Measurements from ENCODE around the gene FRAS1. TPM values are rescaled to one million over a fixed set of nuclear protein-coding genes. Genes with fewer than 3 reads are reported as not detected.
"Not testable (repeated sequence)": the region's sequence is repeated elsewhere in the genome, so short reads cannot be mapped to it uniquely, and the experiment has no call there.

The FRAS1 gene
- total RNA-seq, 1 donor from 2014 or later = 0.13 TPM

- DNase-seq (ENCODE audit: low read depth in 2 of 2) = no peak
Observed at GRCh38 chr4:78493731-78494130, 436.6 kb downstream of the FRAS1 start.

GRCh38 chr4:78496021-78496643, 439.0 kb downstream of the FRAS1 start:
- DNase-seq (ENCODE audit: low read depth in 2 of 2) = no peak

- not testable (repeated sequence) for DNase-seq (ENCODE audit: low read depth in 2 of 2)
Observed at GRCh38 chr4:78506260-78506659, 449.1 kb downstream of the FRAS1 start.

- DNase-seq (ENCODE audit: low read depth in 2 of 2) = no peak
Observed at GRCh38 chr4:78509043-78509442, 451.9 kb downstream of the FRAS1 start.

GRCh38 chr4:78510108-78510507, 453.0 kb downstream of the FRAS1 start:
- DNase-seq (ENCODE audit: low read depth in 2 of 2) = no peak

GRCh38 chr4:78510681-78511080, 453.6 kb downstream of the FRAS1 start:
- DNase-seq (ENCODE audit: low read depth in 2 of 2) = no peak

DNA sequence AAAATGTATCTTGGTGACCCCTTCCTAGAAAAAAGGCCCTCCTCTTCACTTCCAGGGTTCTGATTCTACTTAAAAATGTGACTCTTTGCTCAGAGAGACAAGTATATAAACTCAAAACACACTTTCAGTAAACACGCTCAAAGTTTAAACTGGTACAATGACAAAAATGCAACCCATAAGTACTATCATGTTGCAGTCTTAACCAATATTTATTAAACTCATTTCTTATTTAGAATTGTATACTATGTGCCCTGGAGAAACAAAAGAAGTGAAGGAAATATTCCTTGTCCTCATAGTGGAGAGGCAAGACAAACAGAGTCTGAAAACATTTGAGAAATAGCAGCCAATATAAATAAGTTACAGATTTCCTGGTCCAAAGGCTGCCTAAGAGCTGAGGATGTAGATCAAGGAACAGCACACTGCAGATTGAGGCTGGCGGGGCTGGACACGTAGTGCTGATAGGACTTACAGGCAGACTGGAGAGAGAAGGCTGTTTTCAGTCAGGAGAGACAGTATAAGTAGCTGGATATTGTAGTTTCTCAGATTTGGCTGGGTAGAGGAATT, 455.3 kb downstream of the FRAS1 start:
- peak in 1 of 2 donors; percentile 25 for DNase-seq (ENCODE audit: low read depth in 2 of 2)

DNA sequence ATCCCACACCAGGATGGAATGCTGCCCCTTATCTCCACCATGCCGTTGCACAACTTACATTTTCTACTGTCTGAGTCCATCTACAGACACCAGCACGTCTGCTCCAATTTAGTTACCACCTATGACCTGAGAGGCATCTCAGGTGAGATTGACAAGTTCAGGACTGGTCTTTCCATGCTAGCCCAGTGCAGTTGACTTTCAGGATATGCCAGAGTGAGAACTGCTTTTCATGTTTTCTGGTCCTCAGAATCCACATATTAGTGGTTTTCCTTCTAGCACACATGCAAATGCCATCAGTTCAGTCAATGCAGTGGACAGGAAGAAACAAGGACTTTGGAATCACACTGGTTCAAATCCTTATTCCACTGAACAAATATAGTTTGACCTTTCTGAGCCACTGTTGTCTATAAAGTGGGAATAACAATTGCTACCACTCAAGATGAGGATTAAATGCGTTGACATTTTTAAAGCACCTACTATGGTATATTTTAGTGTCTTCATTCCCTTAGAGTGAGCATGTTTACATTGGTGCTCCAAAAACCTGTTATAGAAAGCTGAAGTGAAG, 456.4 kb downstream of the FRAS1 start:
- no peak for DNase-seq (ENCODE audit: low read depth in 2 of 2)

DNA sequence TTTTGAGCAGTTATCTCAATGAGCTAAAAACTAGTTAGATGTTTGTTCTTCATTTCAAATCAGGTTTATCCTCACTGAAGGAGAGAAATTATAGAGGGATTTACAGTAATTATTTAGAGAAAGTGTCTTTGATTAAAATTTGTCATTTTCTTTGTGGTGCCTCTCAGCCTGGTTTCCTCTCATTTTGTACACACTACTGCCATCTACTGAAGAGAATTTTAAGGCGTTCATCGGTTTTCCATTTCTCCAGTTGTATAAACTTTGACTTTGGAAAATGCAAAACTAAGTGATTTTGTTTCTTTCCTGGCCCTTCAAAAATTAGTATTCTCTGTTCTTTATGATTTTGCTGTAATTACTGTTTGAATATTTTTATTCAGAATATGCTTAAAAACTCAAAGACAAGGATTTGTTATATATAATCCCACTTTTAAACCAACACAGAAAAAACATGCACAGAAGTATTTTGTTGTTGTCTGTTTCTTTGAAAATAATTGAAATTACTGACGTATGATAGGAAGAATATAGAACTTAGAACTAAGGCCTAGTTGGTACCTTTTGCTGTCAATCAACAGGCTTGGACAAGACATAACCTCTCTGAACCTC, 460.0 kb downstream of the FRAS1 start:
- DNase-seq (ENCODE audit: low read depth in 2 of 2) = peak in 1 of 2 donors; percentile 38

DNA sequence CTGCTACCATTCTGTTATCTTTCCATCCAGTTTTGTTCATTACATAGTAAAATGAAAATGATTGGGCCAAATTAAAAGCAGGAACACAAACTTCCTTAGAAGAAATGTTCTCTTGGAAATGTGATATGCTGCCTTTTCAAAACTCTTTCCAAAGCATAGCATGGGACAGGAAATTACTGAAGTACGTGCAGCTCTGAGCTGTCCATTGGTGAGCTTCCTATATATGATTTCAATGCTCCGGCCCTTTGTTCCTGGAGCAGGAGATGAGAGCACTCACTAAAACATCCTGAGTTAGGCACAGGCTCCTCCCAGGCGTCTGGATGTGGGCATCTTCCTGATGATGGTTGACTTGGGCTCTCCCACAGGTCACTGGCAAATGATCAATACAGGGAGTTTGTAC, 461.4 kb downstream of the FRAS1 start:
- peak in 1 of 2 donors; percentile 65 for DNase-seq (ENCODE audit: low read depth in 2 of 2)

- DNase-seq (ENCODE audit: low read depth in 2 of 2) = no peak
Observed at GRCh38 chr4:78519962-78520361, 462.8 kb downstream of the FRAS1 start.

DNA sequence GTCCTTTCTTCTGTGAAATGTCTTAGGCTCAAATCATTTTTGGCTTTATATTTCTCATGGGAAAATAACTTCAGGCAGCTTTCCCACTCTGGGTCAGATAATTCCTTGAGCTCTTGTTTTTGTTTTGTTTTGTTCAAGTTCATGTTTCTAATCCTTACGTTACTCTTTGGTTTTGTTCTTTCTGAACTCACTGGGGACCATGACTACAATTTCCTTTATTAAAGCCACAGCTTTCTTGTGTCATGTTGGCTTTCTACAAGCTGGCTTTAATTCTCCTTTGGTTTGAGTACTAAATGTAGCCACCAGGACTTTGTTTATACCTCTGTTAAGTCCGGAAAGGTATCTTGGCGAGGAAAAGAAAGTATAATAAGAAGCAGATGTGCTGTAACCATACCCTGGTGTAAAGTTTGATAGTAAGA, 463.7 kb downstream of the FRAS1 start:
- DNase-seq (ENCODE audit: low read depth in 2 of 2) = peak in 1 of 2 donors; percentile 38

- DNase-seq (ENCODE audit: low read depth in 2 of 2) = no peak
Observed at GRCh38 chr4:78524009-78524408, 466.9 kb downstream of the FRAS1 start.

DNA sequence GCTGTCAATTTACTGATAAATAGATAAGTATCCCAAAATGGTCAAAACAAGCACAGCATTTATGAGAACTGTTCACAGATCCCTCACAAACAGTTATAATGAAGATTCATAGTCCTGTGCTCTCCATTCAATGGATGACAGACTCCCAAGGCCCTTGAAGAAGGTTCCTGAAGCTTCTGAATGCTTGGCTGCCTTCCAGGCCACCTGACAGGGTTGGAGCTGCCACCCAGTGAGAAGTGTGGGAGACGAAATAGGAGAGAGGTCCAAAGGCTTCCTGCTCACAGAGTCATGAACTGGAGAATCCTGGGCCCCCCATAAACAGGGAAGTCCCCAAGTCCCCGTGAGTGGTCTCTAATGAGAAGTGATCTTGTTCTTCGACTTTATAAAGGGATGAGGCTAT, 468.4 kb downstream of the FRAS1 start:
- DNase-seq (ENCODE audit: low read depth in 2 of 2) = no peak

GRCh38 chr4:78527103-78527502, 470.0 kb downstream of the FRAS1 start:
- DNase-seq (ENCODE audit: low read depth in 2 of 2) = no peak

- no peak for DNase-seq (ENCODE audit: low read depth in 2 of 2)
Observed at GRCh38 chr4:78527555-78527954, 470.4 kb downstream of the FRAS1 start.

DNA sequence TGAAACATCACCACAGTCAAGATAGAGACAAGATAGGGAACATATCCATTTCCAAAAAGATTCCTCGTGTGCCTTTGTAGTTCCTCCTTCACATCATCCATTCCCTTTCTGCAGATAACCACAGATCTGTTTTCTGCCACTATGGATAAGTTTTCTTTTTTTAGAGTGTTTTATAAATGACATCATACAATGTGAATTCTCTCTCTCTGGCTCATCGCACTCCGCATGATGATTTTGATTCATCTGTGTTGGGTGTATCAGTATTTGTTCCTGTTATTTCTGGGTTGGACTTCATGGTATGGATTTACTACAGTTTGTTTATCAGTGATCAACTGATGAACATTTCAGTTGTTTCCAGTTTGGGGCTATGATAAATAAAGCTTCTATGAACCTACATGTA, 471.2 kb downstream of the FRAS1 start:
- no peak for DNase-seq (ENCODE audit: low read depth in 2 of 2)

DNA sequence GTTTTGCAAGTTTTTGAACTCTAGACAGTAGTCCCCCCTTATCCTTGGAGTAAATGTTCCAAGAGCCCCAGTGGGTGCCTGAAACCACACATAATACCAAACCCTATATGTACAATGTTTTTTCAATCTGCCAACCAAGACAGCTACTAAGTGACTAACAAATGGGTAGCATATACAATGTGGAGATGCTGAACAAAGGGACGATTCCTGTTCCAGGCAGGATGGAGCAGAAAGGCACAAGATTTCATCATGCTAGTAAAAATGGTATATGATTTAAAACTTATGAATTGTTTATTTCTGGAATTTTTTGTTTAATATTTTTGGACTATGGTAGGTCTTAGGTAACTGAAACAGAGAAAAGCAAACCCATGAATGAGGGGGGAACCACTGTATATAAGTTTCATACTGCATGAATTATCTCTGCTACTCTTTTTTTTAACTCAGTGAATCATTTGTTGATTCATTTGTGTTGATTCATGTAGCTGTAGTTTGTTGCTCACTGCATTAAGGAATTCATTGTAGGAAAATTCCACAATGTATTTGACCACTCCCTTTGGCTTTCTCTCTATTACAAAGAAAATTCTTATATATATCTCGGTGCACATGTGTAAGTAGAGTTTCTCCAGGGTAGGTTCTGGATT, 472.6 kb downstream of the FRAS1 start:
- DNase-seq (ENCODE audit: low read depth in 2 of 2) = no peak

DNA sequence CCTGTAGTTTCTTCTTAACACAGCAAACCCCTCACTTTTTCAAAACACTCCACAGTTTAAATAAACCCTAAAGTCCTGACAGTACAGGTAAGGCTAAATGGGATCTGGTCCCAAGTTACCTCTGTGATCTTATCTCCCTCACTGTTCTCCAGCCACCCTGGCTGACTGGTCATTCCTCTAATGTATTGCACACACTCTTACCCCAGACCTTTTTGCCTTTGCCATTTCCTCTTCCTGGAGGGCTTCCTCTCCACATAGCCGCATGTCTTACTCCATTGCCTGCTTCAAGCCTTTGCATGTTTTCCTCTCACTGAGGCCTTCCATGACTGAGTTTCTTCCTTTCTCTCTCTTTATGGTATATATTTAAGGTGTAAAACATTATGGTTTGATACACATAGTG, 474.9 kb downstream of the FRAS1 start:
- DNase-seq (ENCODE audit: low read depth in 2 of 2) = no peak

DNA sequence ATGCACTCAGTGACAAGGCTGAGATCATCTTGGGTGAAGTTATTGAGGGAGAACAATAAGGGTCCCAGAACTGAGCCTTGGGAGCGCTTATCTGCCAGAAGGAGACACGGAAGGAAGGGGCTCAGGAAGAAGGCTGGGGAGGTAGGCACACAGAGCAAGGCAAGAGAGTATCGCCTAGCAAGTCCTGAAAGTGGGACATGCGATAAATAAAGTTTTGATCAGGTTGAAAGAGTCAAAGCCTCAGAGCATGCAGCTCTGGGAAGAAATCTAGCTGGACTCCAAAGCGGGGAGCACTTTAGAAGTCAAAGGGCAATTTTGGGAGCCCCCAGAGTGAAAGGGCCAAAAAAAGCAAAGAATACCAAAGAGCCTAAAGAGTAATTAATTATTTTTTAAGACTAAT, 476.7 kb downstream of the FRAS1 start:
- DNase-seq (ENCODE audit: low read depth in 2 of 2) = no peak

- DNase-seq (ENCODE audit: low read depth in 2 of 2) = no peak
Observed at GRCh38 chr4:78534286-78534955, 477.3 kb downstream of the FRAS1 start.

DNA sequence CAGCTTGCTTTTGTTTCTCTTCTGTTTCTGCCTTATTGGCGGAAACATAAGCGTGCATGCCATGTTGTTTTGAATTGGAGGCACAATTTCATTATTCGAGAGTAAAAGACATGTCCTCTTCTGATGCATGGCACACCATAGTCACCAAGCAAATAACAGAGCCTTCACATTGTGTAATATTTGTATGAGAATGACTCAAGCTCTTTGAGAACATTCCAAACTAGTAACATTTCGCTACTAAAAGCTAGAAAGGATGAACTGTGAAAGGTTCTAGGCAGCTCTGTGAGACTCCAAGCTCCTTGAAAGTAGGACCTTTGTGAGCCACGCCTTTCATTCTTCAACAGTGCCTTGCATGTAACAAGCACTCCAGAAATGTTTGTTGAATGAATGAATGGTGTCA, 485.2 kb downstream of the FRAS1 start:
- no peak for DNase-seq (ENCODE audit: low read depth in 2 of 2)

All from dermis microvascular lymphatic vessel endothelial cell (primary cell).